HepG2 (cell line): Measurements from ENCODE around the gene GSK3B. TPM values are rescaled to one million over a fixed set of nuclear protein-coding genes. Genes with fewer than 3 reads are reported as not detected.

Source experiments
- BRCA1 ChIP-seq: sonication (generic); formaldehyde crosslinking; IDR thresholded peaks from 2 replicates; pipeline ENCODE4 v1.4.0; 2020; ENCODE audit warnings: missing genetic modification reagents
- CBX2 ChIP-seq, 2 experiments: fragments of 200-600 bp in 1 of 2; sonication (generic); formaldehyde crosslinking in 1 of 2; IDR thresholded peaks; 2 replicates each; pipeline versions ENCODE4 v1.7.0 to v1.8.1; 2018 to 2022; ENCODE audit warnings: low read depth in 2 of 2, low read length in 1 of 2, mild to moderate bottlenecking in 1 of 2, missing genetic modification reagents in 1 of 2
- DMAP1 ChIP-seq: IDR thresholded peaks from 2 replicates; pipeline ENCODE4 v1.6.1; 2016
- DMTF1 ChIP-seq: sonication (generic); formaldehyde crosslinking; IDR thresholded peaks from 2 replicates; pipeline ENCODE4 v1.4.0; 2020; ENCODE audit warnings: mild to moderate bottlenecking, missing genetic modification reagents
- ERF ChIP-seq: IDR thresholded peaks from 2 replicates; pipeline ENCODE4 v1.6.1; 2018; ENCODE audit warnings: missing biosample characterization, missing genetic modification reagents
- ESRRA ChIP-seq: sonication (generic); formaldehyde crosslinking; IDR thresholded peaks from 2 replicates; pipeline ENCODE4 v1.5.1; 2020; ENCODE audit warnings: mild to moderate bottlenecking, low read depth, missing genetic modification reagents
- HMG20B ChIP-seq: conservative IDR thresholded peaks from 2 replicates; pipeline ENCODE4 v1.6.1; 2016; ENCODE audit warnings: missing genetic modification reagents, missing compliant biosample characterization
- KDM2A ChIP-seq: sonication (generic); formaldehyde crosslinking; IDR thresholded peaks from 2 replicates; pipeline ENCODE4 v1.4.0; 2020; ENCODE audit warnings: low read depth, missing genetic modification reagents, borderline replicate concordance
- MXI1 ChIP-seq: IDR thresholded peaks from 3 replicates; pipeline ENCODE4 v1.6.1; 2012; ENCODE audit warnings: low read depth, low read length, inconsistent platforms, borderline replicate concordance
- NR2C2 ChIP-seq: sonication (generic); formaldehyde crosslinking; IDR thresholded peaks from 2 replicates; pipeline ENCODE4 v1.4.0; 2020; ENCODE audit warnings: missing genetic modification reagents, mild to moderate bottlenecking, moderate library complexity, borderline replicate concordance
- NR2F6 ChIP-seq, 2 experiments: IDR thresholded peaks; 2 replicates each; pipeline ENCODE4 v1.6.1; 2016; ENCODE audit warnings: antibody characterized with exemption in 1 of 2, mild to moderate bottlenecking in 1 of 2
- PAF1 ChIP-seq: IDR thresholded peaks from 2 replicates; pipeline ENCODE4 v1.6.1; 2016; ENCODE audit warnings: missing genetic modification reagents, missing compliant biosample characterization
- PHB2 ChIP-seq: fragments of 450-650 bp; IDR thresholded peaks from 2 replicates; pipeline ENCODE4 v1.6.1; 2018; ENCODE audit not compliant: partially characterized antibody
- RFX5 ChIP-seq: IDR thresholded peaks from 2 replicates; pipeline ENCODE4 v1.6.1; 2011; ENCODE audit warnings: low read depth, low read length, improper control_type of control experiment
- SRSF4 ChIP-seq: fragments of 200-400 bp; formaldehyde crosslinking; IDR thresholded peaks from one replicate; pipeline ENCODE4 v1.6.1; 2018; ENCODE audit warnings: mild to moderate bottlenecking, low read depth, low read length, moderate library complexity; ENCODE audit not compliant: poor library complexity, severe bottlenecking
- TBX3 ChIP-seq: fragments of 450-650 bp; IDR thresholded peaks from 2 replicates; pipeline ENCODE4 v1.6.1; 2017; ENCODE audit warnings: antibody characterized with exemption, mild to moderate bottlenecking, inconsistent platforms, borderline replicate concordance
- TERF1 ChIP-seq: sonication (generic); formaldehyde crosslinking; IDR thresholded peaks from 2 replicates; pipeline ENCODE4 v1.8.0; 2022; ENCODE audit warnings: mild to moderate bottlenecking, missing genetic modification reagents, moderate library complexity
- WIZ ChIP-seq: sonication (generic); formaldehyde crosslinking; IDR thresholded peaks from 2 replicates; pipeline ENCODE4 v1.5.1; 2020; ENCODE audit warnings: mild to moderate bottlenecking, missing genetic modification reagents
- ZEB1 ChIP-seq: IDR thresholded peaks from 2 replicates; pipeline ENCODE4 v1.6.1; 2012; ENCODE audit warnings: mild to moderate bottlenecking, low read depth, inconsistent platforms; ENCODE audit not compliant: insufficient replicate concordance
- ZNF280D ChIP-seq: sonication (generic); formaldehyde crosslinking; IDR thresholded peaks from 2 replicates; pipeline ENCODE4 v1.5.1; 2020; ENCODE audit warnings: mild to moderate bottlenecking, missing genetic modification reagents
- ZNF446 ChIP-seq: sonication (generic); formaldehyde crosslinking; IDR thresholded peaks from 2 replicates; pipeline ENCODE4 v1.5.0; 2020; ENCODE audit warnings: mild to moderate bottlenecking, missing genetic modification reagents
- ZNF761 ChIP-seq: sonication (generic); formaldehyde crosslinking; conservative IDR thresholded peaks from 2 replicates; pipeline ENCODE4 v1.4.0; 2020; ENCODE audit warnings: mild to moderate bottlenecking, missing genetic modification reagents
- ZUFSP ChIP-seq: sonication (generic); formaldehyde crosslinking; IDR thresholded peaks from 2 replicates; pipeline ENCODE4 v1.9.0; 2021; ENCODE audit warnings: missing genetic modification reagents, mild to moderate bottlenecking, borderline replicate concordance
- polyA plus RNA-seq, 8 experiments: library from polyadenylated mRNA; depleted of rRNA in 3 of 8; stranded (reverse) in 7 of 8; unstranded in 1 of 8; fragments of >200 nt; fragmentation: Illumina TruSeq in 4 of 8; extraction: Trizol in 4 of 8; gene quantifications; 2 replicates each; pipeline versions ENCODE4 v1.2.1 to v1.2.3, GENCODE V29; 2011 to 2016; ENCODE audit warnings: low read depth in 4 of 8, missing spikeins in 1 of 8, mixed read lengths in 1 of 8; ENCODE audit not compliant: insufficient read depth in 1 of 8
- total RNA-seq, 5 experiments: library from RNA; depleted of rRNA; stranded (reverse); fragments of >200 nt; fragmentation: Illumina TruSeq; extraction: Trizol; gene quantifications; 2 replicates each; pipeline ENCODE4 v1.2.3, GENCODE V29; 2016; ENCODE audit warnings: low read depth in 1 of 5

Gene GSK3B
- total and polyA plus RNA-seq, 2 of the 13 experiments (the other 11 are each of a cell fraction or from before 2014, with no cell fraction given), result 22.3 to 30.1 TPM

GRCh38 chr3:119825820-119826219 is 268.4 kb downstream of the GSK3B start (continued):
- no peak for TF ChIP-seq DMTF1 (CRISPR knock-in tag)
- 0 out of 2 replicates have a peak, but pooled peaks have one; percentile 40 for TF ChIP-seq HMG20B
- peak; percentile 56; the same call in 1 of the 2 replicates for TF ChIP-seq ERF (CRISPR knock-in tag)
- TF ChIP-seq DMAP1 (CRISPR knock-in tag), result peak; percentile 56; the same call in 1 of the 2 replicates
- no peak for TF ChIP-seq ZUFSP (CRISPR knock-in tag)
- TF ChIP-seq CBX2 (IDR thresholded peaks at IDR 0.05; ENCODE audit: low read depth, low read length), result no peak
- TF ChIP-seq CBX2 (CRISPR knock-in tag; IDR thresholded peaks at IDR 0.05; ENCODE audit: low read depth), result no peak
- TF ChIP-seq WIZ (CRISPR knock-in tag), result no peak
- peak; percentile 50 for TF ChIP-seq ZEB1
- TF ChIP-seq TERF1 (CRISPR knock-in tag), result no peak
- TF ChIP-seq BRCA1 (CRISPR knock-in tag), result no peak
- no peak for TF ChIP-seq SRSF4
- TF ChIP-seq PAF1 (CRISPR knock-in tag), result no peak
- TF ChIP-seq RFX5, result no peak
- TF ChIP-seq PHB2, result no peak
- no peak for TF ChIP-seq KDM2A
- TF ChIP-seq ZNF761 (CRISPR knock-in tag), result no peak
- peak; percentile 77 for TF ChIP-seq NR2F6 (IDR thresholded peaks at IDR 0.05)
- peak; percentile 89 for TF ChIP-seq NR2F6 (CRISPR knock-in tag; IDR thresholded peaks at IDR 0.05)
- peak; percentile 76 for TF ChIP-seq NR2C2 (CRISPR knock-in tag)
- no peak for TF ChIP-seq ZNF446 (CRISPR knock-in tag)
- TF ChIP-seq TBX3, result no peak
- TF ChIP-seq MXI1, result no peak
- TF ChIP-seq ZNF280D (CRISPR knock-in tag), result no peak
- TF ChIP-seq ESRRA (CRISPR knock-in tag), result peak; percentile 59; the same call in 1 of the 2 replicates
